DMS114 treated with DMSO at 0.1 percent for 48 hours (cell line): ENCODE data around the gene EPB41L1.

Experiments
- DNase-seq: peaks from one replicate; lab custom pipeline; 2025; ENCODE audit not compliant: unreplicated experiment; lab: John Stamatoyannopoulos, UW

Gene EPB41L1

DNA sequence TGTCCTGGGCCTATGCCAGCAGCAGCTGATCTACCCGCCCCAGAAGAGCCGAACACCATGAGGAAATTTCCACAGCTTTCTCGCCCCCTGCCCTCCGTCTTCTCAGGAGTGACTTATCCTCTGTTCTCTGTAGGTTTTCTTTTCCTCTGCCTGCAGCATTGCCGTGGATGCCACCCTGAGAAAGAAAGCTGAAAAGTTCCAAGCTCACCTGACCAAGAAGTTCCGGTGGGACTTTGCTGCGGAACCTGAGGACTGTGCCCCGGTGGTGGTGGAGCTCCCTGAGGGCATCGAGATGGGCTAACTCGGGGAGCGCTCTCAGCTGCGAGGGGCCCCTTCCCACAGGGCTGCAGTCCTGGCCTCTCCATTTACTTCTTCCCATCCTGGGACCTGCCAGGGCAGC lies 100.9 kb downstream of the EPB41L1 start:
- DNase-seq = no peak

DNA sequence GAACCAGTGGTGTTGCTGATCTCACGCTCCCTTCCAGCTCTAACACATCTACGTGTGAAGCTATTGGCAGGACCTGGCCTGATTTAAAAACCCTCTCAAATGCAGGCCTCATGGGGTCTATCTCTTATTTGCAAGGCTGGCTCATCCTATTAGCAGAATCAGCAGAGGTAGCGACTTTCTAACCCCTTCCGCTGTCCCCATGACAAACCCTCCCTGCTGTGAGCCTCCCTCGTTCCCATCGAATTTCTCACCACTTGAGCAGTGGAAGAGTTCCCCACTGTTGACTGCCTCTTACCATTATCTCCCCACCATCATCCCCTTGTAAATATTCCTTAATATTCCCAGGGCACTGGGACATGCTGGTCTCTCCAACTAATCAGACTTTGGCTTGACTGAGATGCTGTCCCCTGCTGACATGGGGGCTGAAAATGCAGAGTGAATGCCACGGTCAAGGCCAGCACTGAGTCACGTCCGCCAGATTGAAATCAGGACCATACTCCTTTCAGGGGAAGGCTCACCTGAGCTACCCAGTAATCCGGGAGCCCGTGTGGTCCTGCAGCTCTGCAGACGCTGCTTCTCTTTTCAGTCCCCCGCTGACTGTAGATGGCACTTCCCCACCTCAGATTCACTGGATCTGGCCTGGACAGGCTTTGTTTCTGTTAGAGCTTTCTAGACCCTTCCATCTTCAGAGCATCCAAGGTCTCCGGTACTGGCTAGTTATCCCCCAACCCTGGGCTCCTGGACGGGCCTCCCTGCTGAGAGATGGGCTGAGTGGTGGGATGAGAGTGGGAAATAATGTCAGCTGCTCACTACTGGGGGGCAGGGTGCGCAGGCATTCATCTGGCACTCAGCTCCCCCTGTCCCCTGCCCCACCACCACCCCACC lies 104.9 kb downstream of the EPB41L1 start:
- DNase-seq = no peak

DNA sequence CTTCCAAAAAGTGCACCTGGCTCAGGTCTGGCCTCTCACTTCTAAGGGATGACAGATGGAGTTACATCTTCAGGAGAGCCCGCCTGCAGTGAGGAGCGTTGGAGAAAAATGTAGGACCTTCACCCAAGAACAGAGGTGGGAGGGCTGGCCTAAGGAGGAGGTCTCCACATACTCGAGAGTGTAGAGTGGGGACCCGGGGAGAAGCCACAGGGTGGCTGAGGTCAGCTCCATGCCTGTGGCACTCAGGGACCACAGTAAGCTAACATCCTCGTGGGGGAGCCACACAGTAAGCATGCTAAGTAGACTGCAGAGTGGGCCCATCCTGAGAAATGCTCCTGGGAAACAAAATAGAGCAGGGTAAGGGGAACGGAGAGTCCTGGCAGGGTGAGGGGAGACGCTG lies 105.8 kb downstream of the EPB41L1 start:
- DNase-seq = no peak

DNA sequence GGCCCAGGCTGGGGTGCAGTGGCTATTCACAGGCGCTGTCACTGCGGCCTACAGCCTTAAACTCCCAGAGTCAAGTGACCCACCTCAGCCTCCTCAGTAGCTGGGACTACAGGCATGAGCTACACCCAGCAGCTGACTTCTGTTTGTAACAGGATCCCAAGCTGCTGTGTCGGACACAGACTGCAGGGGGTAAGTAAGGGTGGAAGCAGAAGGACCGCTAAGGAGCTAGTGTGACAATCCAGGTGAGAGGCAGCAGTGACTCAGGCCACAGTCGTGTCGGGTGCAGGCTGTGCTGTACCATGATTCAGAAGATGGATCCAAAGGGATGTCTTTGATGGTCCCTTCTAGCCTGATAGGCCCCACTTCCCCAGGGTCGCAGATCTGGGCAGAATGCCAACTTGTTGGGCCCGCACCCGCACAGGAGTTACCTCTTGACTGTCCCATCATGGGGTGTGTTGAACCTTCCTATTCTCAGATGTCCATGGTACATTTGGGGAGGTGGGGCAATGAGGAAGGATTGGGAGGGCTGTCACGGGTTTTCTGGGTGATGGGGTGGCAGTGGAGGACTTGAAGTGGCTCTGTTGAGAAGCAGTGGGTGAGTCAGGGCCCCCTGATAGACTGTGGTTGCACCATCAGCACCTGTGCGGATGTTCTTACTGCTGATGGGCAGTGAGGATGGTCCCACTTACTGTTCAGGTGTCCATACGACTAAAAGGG lies 107.0 kb downstream of the EPB41L1 start:
- DNase-seq = no peak

DNA sequence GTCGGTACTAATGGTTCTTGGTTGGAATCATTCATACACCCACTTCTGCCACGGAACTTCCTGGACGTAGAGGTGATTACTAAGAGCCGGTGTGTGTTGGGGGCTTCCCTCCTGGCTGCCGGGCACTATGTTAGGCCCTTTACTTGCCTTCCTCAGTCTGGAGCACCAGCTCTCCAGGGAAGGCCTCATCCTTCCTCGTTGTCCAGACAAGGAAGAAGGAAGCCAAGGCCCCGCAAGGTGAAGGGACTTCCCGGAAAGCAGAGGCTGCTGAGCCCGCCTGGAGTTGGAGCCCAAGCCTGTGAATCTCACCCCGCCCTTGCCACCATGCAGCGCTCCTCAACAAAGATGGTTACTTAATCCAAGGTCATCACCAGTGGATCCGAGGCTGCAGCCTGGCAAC lies 107.9 kb downstream of the EPB41L1 start:
- no peak for DNase-seq

DNA sequence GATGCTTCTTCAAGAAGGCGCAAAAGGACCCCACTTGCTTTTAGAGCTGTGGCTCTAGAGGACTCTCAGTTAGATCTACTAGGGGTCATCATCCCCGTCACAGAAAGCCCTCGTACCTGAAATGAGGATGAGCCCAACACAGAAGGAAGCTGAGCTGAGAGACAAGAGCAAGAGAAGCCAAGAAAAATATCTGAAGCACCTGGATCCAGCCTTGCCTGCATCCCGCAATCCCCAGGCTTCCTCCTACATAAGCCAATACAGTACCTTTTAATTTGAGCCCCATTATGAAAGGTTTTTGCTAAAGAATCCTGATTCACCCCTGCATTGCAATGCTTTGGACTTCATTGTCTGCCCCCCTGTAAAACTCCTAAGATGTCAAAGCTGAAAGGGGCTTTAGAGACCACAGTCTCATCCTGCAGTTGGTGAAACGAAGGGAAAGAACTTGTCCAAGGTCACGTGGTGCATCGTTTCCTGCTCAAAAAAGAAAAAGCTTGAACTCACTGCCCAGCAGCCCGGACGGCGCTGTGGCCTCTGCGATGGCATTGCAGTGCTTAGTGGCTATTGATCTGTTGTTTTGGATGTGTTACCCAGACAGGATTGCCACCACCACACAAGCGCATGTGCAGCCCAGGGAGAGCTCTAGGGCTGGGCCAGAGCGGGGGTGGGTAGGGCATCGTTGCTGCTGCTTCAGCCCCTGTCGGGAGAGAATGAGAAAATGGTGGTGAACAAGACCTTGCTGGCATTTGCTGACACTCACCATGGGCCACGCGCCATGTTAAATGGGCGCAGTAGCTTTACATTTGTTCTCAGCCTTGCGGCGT lies 110.1 kb downstream of the EPB41L1 start:
- no peak for DNase-seq

DNA sequence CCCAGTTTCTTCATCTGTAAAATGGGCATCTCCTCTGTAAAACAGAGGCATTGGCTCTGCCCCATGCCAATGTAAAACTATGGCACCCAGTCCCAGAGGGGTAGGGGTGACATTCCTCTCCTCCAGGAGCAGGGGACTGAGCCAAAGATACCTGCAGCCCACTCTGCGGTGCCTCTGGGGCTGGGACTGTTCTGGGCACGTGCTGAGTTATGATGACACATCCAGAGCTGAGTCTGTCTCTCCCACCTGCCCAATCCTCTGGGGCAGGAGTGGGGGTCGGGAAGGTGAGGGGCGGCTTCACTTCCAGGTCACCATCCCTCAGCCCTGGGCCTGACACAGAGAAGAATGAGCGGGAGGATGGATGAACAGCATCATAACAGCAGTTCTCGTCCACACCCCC lies 111.6 kb downstream of the EPB41L1 start:
- no peak for DNase-seq

DNA sequence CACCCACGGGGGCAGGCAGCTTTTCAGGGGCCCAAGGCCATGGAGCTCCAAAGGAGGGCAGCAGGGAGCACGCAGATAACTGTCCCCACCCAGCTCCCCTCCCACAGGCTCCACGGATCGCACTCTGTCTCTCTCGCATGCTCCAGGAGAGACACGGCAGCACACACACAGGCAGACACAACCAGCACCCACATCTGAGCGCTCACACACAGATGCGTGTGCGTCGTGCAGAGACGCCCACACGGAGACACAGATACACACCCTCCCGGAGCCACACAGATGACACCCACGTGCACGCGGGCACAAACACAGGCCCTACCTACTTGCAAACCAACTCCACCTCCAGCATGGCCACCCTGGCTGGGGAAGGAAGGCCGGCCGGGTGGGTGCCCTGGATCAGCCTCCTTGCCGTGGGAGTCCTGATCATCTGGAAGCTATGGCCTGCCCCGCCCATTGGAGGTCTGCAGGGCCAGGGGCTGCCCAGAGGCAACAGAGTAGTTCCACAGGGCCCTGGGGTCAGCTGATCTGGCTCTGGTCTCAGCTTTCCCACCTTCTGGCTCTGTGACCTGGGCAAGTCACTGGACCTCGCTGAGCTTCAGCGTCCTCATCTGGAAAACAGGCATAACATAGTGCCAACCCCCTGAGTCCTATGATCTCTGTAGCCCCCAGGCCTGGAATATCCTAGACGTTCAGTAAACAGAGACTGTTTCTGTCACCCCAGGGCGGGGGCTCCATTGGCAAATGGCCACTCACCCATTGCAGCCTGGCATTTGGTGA lies 113.3 kb downstream of the EPB41L1 start:
- no peak for DNase-seq

DNA sequence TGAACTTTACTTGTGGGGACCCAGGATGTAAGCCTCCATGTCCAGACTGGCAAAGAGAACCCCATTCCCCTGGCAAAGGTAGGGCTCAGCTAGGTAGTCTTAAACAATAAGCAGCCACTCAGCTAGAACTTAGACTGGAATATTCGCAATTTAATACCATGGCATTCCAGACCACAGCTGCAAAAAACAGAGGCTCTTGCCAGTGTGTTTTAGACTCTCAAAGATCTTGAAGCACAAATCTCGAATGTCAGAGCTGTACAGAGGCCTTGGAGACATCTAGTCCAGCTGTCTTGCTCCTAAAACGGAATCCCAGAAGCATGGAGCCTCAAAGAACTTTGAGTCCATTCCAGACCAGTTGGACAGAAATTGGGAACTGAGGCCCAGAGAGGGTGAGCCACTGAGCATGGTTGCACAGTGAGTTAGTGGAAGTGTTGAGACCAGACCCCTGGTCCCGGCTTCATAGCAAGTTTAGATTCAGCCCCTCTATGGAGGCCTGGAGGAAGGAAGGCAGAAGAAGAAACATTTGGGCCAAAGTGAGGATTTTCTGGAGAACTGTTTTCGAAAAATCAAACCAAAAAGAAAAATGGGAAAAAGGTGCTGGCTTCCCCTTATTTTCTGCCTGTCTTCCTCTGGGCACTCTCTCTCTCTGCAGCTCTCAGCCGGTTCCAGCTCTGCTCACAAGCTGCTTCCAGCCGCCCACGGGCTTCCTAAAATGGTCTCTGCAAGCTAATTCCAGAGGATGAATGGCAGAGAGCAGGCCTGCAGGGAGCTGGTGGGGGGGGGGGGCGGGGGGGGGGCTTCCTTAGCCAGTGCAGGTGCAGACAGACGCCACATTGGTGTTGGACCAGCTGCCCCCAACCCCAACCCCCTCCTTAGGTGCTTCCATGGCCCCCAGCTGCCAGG lies 114.2 kb downstream of the EPB41L1 start:
- DNase-seq = no peak

DNA sequence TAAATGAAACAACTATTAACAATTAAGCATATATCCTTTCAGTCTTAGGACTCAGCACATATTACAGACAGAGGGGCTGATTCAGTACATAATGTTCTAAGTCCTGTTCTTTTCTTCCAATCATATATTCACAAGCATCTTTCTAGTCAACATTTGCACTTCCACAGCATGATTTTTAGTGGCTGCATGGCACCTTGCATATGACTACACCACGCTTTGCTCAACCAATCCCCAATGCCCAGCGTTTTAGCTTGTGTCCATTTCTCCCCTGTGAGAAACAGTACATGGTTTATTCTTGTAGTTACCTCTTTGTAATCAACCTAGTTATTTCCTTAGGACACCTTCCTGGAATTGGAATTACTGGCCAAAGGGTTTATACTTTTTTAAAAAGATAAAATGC lies 115.0 kb downstream of the EPB41L1 start:
- no peak for DNase-seq

DNA sequence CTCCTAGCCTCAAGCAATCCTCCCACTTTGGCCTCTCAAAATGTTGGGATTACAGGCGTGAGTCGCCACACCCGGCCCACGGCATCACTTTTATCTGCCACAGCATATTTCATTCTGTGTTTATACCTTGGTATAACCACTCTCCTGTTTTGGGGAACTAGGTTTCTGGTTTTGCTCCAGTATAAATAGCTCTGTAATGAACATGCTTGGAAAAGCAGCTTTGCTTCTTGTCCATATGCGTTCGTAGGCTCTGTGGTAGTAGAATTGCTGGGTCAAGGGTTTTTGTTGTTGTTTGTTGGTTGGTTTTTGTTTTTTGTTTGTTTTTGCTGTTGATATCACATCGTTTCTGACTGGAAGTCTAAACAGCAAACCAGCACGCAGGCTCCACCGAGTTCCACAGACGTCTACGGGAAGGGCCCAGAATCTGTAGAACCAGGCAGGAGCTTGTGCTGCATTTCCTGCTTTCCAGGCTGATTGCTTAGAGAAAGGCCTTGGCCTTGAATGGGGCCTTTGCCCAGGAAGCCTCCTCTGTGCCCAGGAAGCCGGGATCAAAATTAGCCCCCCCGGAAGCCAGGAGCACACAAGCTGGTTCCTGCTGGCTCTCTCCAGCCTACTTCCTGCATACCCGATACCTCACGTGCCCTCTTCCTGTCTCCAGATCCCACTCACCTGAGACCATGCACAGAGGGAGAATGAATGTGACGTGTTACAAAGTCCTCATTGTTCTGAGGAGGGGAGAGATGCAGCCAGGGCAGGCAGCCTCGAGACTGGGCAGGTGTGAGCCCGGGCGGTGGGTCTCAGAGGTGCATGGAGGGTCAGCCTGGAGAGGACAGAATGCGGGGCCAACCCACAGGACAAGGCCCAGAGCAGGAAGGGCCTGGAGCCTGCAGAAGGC lies 116.5 kb downstream of the EPB41L1 start:
- DNase-seq = no peak

DNA sequence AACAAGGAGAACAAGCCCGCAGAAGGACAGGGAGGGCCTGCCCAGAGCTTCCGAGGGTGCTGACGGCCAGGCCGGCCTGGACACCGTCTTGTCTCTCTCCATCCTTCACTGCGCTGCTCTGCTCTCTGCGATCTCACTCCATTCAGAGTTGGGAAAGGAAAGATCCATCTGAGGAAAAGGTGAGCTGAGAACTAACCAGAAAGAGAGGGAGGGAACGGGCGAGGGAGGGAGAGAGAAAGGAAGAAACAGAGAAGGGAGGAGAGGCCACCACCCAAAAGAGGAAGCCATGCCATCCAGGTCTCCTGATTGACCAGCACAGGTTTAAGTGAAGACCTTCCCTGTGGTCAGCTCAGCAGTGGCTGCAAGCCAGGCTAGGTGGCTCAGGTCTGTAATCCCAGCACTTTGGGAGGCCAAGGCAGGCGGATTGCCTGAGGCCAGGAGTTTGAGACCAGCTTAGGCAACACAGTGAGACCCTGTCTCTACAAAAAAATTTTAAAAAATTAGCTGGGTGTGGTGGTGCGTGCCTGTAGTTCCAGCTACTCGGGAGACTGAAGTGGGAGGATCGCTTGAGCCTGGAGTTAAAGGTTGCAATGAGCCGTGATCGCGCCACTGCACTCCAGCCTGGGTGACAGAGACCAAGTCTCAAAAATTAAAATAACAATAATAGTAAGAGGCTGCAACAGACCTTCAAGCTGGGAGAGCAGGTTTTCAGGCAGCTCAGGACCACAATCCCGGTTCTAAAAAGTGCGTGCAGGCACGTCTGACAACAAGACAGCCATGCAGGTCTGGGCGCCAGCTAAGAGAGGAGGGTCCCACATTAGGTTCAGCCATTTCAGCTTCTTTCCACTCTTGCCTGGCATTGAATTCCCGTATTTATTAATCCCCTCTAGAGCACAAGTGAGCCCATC lies 117.4 kb downstream of the EPB41L1 start:
- DNase-seq = no peak

DNA sequence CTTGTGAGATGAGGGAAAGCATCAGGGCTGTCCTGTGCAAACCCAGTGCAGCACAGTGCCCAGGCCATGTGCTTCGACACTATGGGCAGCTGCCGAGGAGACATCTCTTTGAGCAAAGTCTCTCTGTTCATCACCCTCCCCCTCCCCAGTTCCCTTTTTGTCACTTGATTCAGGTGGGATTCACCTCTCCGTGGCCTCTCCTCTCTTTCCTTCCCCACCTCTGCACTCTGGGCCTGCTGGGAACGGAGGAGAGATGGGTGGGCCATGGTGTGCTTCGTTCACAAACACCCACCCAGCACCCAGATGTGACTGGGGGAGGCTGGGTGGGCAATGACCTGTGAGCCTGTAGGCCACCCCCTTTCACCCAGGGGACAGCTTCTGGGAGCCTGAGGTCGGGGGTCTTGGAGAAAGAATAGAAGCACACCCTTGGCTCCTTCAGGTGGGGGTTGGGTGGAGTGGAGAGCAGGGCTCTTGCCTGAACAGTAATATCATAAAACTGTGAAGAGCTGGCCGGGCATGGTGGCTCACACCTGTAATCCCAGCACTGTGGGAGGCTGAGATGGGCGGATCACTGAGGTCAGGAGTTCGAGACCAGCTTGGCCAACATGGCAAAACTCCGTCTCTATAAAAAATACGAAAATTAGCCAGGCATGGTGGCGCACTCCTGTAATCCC lies 118.1 kb downstream of the EPB41L1 start:
- no peak for DNase-seq

DNA sequence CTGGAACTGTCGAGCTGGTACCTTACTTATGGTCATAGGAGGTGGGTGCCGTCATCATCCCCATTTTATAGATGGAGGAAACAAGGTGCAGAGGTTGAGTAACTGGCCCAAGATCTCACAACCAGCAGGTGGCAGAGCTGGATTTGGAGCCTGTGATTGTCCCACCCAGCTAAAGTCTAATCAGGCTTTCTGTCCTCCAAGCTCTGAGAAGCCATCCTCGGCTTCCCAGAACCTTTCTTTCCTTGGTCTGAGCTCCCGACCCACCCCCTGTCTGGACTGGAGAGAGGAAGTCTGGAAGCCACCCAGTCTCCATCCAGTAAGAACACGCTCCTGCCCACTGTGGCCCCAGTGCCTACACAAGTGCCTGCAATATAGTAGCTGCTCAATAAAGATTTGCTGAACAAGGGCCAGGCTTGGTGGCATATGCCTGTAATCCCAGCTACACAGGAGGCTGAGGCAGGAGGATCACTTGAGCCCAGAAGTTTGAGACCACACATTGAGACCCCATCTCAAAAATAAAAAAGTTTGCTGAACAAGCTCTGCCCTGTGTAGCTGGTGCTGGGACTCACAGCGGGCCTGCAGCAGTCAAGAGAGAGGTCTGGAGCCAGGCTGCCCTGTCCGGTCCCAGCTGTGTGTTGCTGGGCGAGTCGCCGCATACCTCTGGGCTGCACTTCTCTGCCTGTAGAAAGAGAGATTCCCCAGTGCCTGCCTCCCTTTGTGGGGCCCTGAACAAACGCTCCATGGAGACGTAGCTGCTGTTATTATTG lies 119.1 kb downstream of the EPB41L1 start:
- no peak for DNase-seq

DNA sequence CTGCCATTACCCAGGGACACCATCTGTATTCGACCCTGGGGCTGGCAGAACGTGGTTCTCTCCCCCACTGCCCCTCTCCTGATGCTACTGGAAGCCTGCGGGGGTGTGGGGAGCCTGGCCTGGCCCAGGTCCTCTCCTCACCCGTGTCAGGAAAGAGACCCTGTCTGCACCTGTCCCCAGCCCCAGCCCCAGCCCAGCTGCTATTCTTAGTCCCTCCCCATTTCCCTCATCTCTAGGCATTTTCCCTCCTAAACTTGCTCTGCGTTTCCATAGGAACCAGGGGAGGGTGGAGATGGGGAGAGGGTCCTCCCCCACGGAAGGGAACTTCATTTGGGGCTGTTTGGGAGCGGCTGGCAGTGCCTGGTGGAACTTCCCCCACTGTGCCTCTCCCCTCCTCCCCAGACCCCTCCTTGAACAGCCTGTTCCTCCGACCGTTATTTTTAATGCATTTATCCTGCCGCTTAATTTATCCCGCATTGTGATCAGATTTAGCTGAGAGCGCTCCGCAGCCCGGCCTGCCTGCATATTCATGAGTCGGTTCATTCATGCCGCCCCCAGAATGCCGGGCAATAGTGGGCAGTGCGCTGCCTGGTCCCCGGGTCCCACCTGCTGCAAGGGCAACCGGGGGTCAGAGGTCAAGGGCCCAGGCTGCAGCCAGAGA lies 119.8 kb downstream of the EPB41L1 start:
- DNase-seq = no peak

DNA sequence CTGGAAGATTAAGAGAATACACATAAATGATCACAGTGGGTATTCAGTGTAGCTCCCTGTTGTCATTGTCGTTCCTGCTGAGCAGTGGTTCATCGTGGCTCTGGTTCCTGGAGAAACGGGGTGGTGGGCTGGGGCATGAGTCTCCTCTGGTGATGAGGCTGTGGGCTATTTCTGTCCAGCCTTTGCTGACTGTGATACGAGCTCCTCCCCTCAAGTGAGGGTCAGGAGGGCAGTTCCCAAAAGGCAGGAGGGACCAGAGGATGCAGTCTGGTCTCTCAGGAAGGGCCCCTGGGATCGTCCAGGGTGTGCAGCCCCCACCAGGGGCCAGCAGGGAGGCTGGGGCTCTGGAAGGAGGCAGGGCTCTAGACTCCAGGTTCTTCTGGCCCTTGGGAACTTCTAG lies 120.5 kb downstream of the EPB41L1 start:
- DNase-seq = no peak
